Glutamatergic neuron (in vitro differentiated cells): ENCODE data around the gene ZMYND11. TPM values are rescaled to one million over a fixed set of nuclear protein-coding genes. Genes with fewer than 3 reads are reported as not detected.

ENCODE experiments used
- DNase-seq: peaks from one replicate; pipeline ENCODE4 v3.0.0; 2022
- H3K27ac Mint-ChIP-seq: one replicate; pipeline ENCODE4 v1.8.0; 2020; ENCODE audit warnings: mild to moderate bottlenecking, mixed read lengths, inconsistent platforms; ENCODE audit not compliant: unreplicated experiment
- H3K27me3 Mint-ChIP-seq: one replicate; pipeline ENCODE4 v1.8.0; 2020; ENCODE audit warnings: mild to moderate bottlenecking, moderate library complexity, mixed read lengths, inconsistent platforms; ENCODE audit not compliant: unreplicated experiment
- H3K36me3 Mint-ChIP-seq: one replicate; pipeline ENCODE4 v1.8.0; 2020; ENCODE audit warnings: mild to moderate bottlenecking, mixed read lengths, inconsistent platforms; ENCODE audit not compliant: unreplicated experiment
- H3K4me1 Mint-ChIP-seq: one replicate; pipeline ENCODE4 v1.8.0; 2020; ENCODE audit warnings: mild to moderate bottlenecking, low read depth, mixed read lengths, inconsistent platforms; ENCODE audit not compliant: unreplicated experiment
- H3K4me3 Mint-ChIP-seq: one replicate; pipeline ENCODE4 v1.8.0; 2020; ENCODE audit warnings: mild to moderate bottlenecking, mixed read lengths, inconsistent platforms; ENCODE audit not compliant: unreplicated experiment
- H3K9me3 Mint-ChIP-seq: one replicate; pipeline ENCODE4 v1.8.0; 2020; ENCODE audit warnings: mild to moderate bottlenecking, moderate library complexity, mixed read lengths, inconsistent platforms; ENCODE audit not compliant: unreplicated experiment
- total RNA-seq: library from RNA; stranded (reverse); fragmentation: NEBNext Ultra II Directional; extraction: Animal tissue kit (Norgen Biotek cat#: 25700); gene quantifications from one replicate; pipeline ENCODE4 v1.2.1, GENCODE V29; 2021; ENCODE audit not compliant: unreplicated experiment
- TF ChIP-seq, protein P1 (sequence below): fragments of 200-600 bp; sonication (generic); IDR thresholded peaks from one replicate; pipeline ENCODE4 v1.5.0; 2021; ENCODE audit not compliant: partially characterized antibody, unreplicated experiment

Gene ZMYND11
- total RNA-seq, 1 donor from 2014 or later, result 26.6 TPM

- Mint-ChIP-seq H3K27me3 (peaks cover 7% of the 10 kb centered on the region), H3K4me3 (no peak overlapping the region), H3K9me3 (peaks cover 5% of the 10 kb centered on the region), H3K36me3 (peaks cover 5% of the 10 kb centered on the region), H3K27ac (no peak overlapping the region), H3K4me1 (no peaks in the 10 kb centered on the region)
- TF ChIP-seq, protein P1, sequence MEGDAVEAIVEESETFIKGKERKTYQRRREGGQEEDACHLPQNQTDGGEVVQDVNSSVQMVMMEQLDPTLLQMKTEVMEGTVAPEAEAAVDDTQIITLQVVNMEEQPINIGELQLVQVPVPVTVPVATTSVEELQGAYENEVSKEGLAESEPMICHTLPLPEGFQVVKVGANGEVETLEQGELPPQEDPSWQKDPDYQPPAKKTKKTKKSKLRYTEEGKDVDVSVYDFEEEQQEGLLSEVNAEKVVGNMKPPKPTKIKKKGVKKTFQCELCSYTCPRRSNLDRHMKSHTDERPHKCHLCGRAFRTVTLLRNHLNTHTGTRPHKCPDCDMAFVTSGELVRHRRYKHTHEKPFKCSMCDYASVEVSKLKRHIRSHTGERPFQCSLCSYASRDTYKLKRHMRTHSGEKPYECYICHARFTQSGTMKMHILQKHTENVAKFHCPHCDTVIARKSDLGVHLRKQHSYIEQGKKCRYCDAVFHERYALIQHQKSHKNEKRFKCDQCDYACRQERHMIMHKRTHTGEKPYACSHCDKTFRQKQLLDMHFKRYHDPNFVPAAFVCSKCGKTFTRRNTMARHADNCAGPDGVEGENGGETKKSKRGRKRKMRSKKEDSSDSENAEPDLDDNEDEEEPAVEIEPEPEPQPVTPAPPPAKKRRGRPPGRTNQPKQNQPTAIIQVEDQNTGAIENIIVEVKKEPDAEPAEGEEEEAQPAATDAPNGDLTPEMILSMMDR, result no peak
- DNase-seq, result no peak
These were observed 45.1 kb upstream of the ZMYND11 start for GRCh38 chr10:90161-90560.

- H3K27me3 Mint-ChIP-seq, result peaks cover 2% of the 10 kb centered on the region
- DNase-seq, result no peak
- no peak overlapping the region for H3K4me3 Mint-ChIP-seq
- H3K36me3 Mint-ChIP-seq, result peaks cover 5% of the 10 kb centered on the region
- peaks cover 4% of the 10 kb centered on the region for H3K9me3 Mint-ChIP-seq
- no peak overlapping the region for H3K27ac Mint-ChIP-seq
- H3K4me1 Mint-ChIP-seq, result no peaks in the 10 kb centered on the region
- TF ChIP-seq, protein P1, result no peak
These were observed 43.9 kb upstream of the ZMYND11 start for GRCh38 chr10:91313-91712.

- no peak overlapping the region for H3K27ac Mint-ChIP-seq
- peaks cover 5% of the 10 kb centered on the region for H3K9me3 Mint-ChIP-seq
- no peak overlapping the region for H3K4me3 Mint-ChIP-seq
- TF ChIP-seq, protein P1, result no peak
- no peaks in the 10 kb centered on the region for H3K4me1 Mint-ChIP-seq
- peaks cover 2% of the 10 kb centered on the region for H3K27me3 Mint-ChIP-seq
- H3K36me3 Mint-ChIP-seq, result peaks cover 12% of the 10 kb centered on the region
- DNase-seq, result no peak
These were observed 43.1 kb upstream of the ZMYND11 start for GRCh38 chr10:92153-92552.

- peaks cover 5% of the 10 kb centered on the region for H3K9me3 Mint-ChIP-seq
- peaks cover 16% of the 10 kb centered on the region for H3K36me3 Mint-ChIP-seq
- H3K27me3 Mint-ChIP-seq, result peaks cover 2% of the 10 kb centered on the region
- no peak overlapping the region for H3K27ac Mint-ChIP-seq
- TF ChIP-seq, protein P1, result no peak
- no peak for DNase-seq
- no peak overlapping the region for H3K4me3 Mint-ChIP-seq
- H3K4me1 Mint-ChIP-seq, result no peaks in the 10 kb centered on the region
These were observed 42.4 kb upstream of the ZMYND11 start for GRCh38 chr10:92846-93245.

- Mint-ChIP-seq H3K9me3 (peaks cover 5% of the 10 kb centered on the region), H3K4me1 (no peaks in the 10 kb centered on the region), H3K36me3 (peaks cover 16% of the 10 kb centered on the region), H3K27ac (no peak overlapping the region), H3K4me3 (no peak overlapping the region), H3K27me3 (no peaks in the 10 kb centered on the region)
- DNase-seq, result no peak
- TF ChIP-seq, protein P1, result no peak
These were observed 40.6 kb upstream of the ZMYND11 start for GRCh38 chr10:94613-95012.
